ENCODE measurements around the gene ADARB2.
"Not testable (repeated sequence)": the region's sequence is repeated elsewhere in the genome, so short reads cannot be mapped to it uniquely, and the experiment has no call there.

Gene ADARB2

GRCh38 chr10:1465993-1466764 is 271.1 kb downstream of the ADARB2 start:
- TF ChIP-seq CTCF (conservative IDR thresholded peaks at IDR 0.05; ENCODE audit: low read depth, low read length) = no peak
- Histone ChIP-seq H3K36me3 (ENCODE audit: insufficient read depth) (no peaks in the 10 kb centered on the region), H3K4me3 (IDR thresholded peaks at IDR 0.05; ENCODE audit: insufficient read depth, low read depth, low read length) (no peak overlapping the region), H3K27me3 (ENCODE audit: insufficient read depth, low read depth) (no peaks in the 10 kb centered on the region), H3K27ac (no peak overlapping the region), H3K4me1 (ENCODE audit: low read depth, poor library complexity, severe bottlenecking) (no peaks in the 10 kb centered on the region), H2AFZ (ENCODE audit: low read depth) (no peak overlapping the region), H3K79me2 (ENCODE audit: insufficient read depth, low read depth) (no peaks in the 10 kb centered on the region), H3K9ac (no peak overlapping the region), H4K20me1 (ENCODE audit: insufficient read depth) (no peaks in the 10 kb centered on the region), H3K4me2 (no peak overlapping the region)

GRCh38 chr10:1465418-1465911 is 271.9 kb downstream of the ADARB2 start:
- no peak overlapping the region for H2AFZ ChIP-seq (ENCODE audit: low read depth)
- H3K79me2 ChIP-seq (ENCODE audit: insufficient read depth, low read depth) = no peaks in the 10 kb centered on the region
- no peaks in the 10 kb centered on the region for H3K4me1 ChIP-seq (ENCODE audit: low read depth, poor library complexity, severe bottlenecking)
- no peak overlapping the region for H3K4me3 ChIP-seq (IDR thresholded peaks at IDR 0.05; ENCODE audit: insufficient read depth, low read depth, low read length)
- H3K36me3 ChIP-seq (ENCODE audit: insufficient read depth) = no peaks in the 10 kb centered on the region
- no peaks in the 10 kb centered on the region for H4K20me1 ChIP-seq (ENCODE audit: insufficient read depth)
- H3K4me2 ChIP-seq = no peak overlapping the region
- no peaks in the 10 kb centered on the region for H3K27me3 ChIP-seq (ENCODE audit: insufficient read depth, low read depth)
- no peak overlapping the region for H3K9ac ChIP-seq
- no peak overlapping the region for H3K27ac ChIP-seq
- TF ChIP-seq CTCF (conservative IDR thresholded peaks at IDR 0.05; ENCODE audit: low read depth, low read length) = no peak

GRCh38 chr10:1464881-1465417 is 272.4 kb downstream of the ADARB2 start:
- Histone ChIP-seq H3K4me3 (IDR thresholded peaks at IDR 0.05; ENCODE audit: insufficient read depth, low read depth, low read length) (no peak overlapping the region), H3K79me2 (ENCODE audit: insufficient read depth, low read depth) (no peaks in the 10 kb centered on the region), H2AFZ (ENCODE audit: low read depth) (no peak overlapping the region), H3K9ac (no peak overlapping the region), H3K36me3 (ENCODE audit: insufficient read depth) (no peaks in the 10 kb centered on the region), H4K20me1 (ENCODE audit: insufficient read depth) (no peaks in the 10 kb centered on the region), H3K4me1 (ENCODE audit: low read depth, poor library complexity, severe bottlenecking) (no peaks in the 10 kb centered on the region), H3K27me3 (ENCODE audit: insufficient read depth, low read depth) (no peaks in the 10 kb centered on the region), H3K4me2 (no peak overlapping the region), H3K27ac (no peak overlapping the region)
- no peak for TF ChIP-seq CTCF (conservative IDR thresholded peaks at IDR 0.05; ENCODE audit: low read depth, low read length)

GRCh38 chr10:1463971-1464370 is 273.4 kb downstream of the ADARB2 start:
- H3K27ac ChIP-seq, H3K4me2 ChIP-seq, H3K9ac ChIP-seq: not testable (repeated sequence)

More at GRCh38 chr10:1463971-1464370, 273.4 kb downstream of the ADARB2 start:
- H3K4me1 ChIP-seq (ENCODE audit: low read depth, poor library complexity, severe bottlenecking); H3K79me2 ChIP-seq (ENCODE audit: insufficient read depth, low read depth); H4K20me1 ChIP-seq (ENCODE audit: insufficient read depth); H3K36me3 ChIP-seq (ENCODE audit: insufficient read depth); H2AFZ ChIP-seq (ENCODE audit: low read depth); H3K27me3 ChIP-seq (ENCODE audit: insufficient read depth, low read depth); H3K4me3 ChIP-seq (IDR thresholded peaks at IDR 0.05; ENCODE audit: insufficient read depth, low read depth, low read length): not testable (repeated sequence)
